Neuronal stem cell (in vitro differentiated cells): ENCODE data around the gene ITIH6.

Source experiments
- DNase-seq: peaks from one replicate; pipeline ENCODE4 v3.0.0-alpha.2; 2013; ENCODE audit warnings: low spot score
- H2AFZ ChIP-seq: one replicate; pipeline ENCODE4 v1.6.1; 2013; ENCODE audit warnings: mild to moderate bottlenecking, low read length, inconsistent platforms
- H2AK5ac ChIP-seq: 2 replicates; pipeline ENCODE4 v1.6.1; 2013; ENCODE audit warnings: low read depth, mild to moderate bottlenecking, inconsistent platforms, low read length, moderate library complexity, mixed read lengths
- H2BK120ac ChIP-seq: 2 replicates; pipeline ENCODE4 v1.6.1; 2013; ENCODE audit warnings: low read depth, mild to moderate bottlenecking, inconsistent platforms, low read length, moderate library complexity, mixed read lengths
- H2BK12ac ChIP-seq: one replicate; pipeline ENCODE4 v1.6.1; 2013; ENCODE audit warnings: low read length, inconsistent platforms
- H2BK15ac ChIP-seq: 2 replicates; pipeline ENCODE4 v1.6.1; 2013; ENCODE audit warnings: mild to moderate bottlenecking, low read length, inconsistent platforms, mixed read lengths
- H2BK5ac ChIP-seq: one replicate; pipeline ENCODE4 v1.6.1; 2013; ENCODE audit warnings: inconsistent platforms, mild to moderate bottlenecking, low read length, moderate library complexity
- H3K14ac ChIP-seq: one replicate; pipeline ENCODE4 v1.6.1; 2013; ENCODE audit warnings: low read length, inconsistent platforms
- H3K18ac ChIP-seq: 2 replicates; pipeline ENCODE4 v1.6.1; 2013; ENCODE audit warnings: low read length, inconsistent platforms
- H3K23ac ChIP-seq: 2 replicates; pipeline ENCODE4 v1.6.1; 2013; ENCODE audit warnings: low read depth, mild to moderate bottlenecking, mixed read lengths, low read length, inconsistent platforms; ENCODE audit not compliant: poor library complexity
- H3K27ac ChIP-seq: replicated peaks from 3 replicates; pipeline ENCODE4 v1.5.1; 2013; ENCODE audit warnings: low read length, inconsistent platforms
- H3K27me3 ChIP-seq, 3 experiments: 2 replicates each; pipeline ENCODE4 v1.6.1; 2013; ENCODE audit warnings: low read length in 3 of 3, mild to moderate bottlenecking in 2 of 3, inconsistent platforms in 1 of 3, low read depth in 1 of 3, mixed read lengths in 1 of 3, moderate library complexity in 1 of 3; ENCODE audit not compliant: control insufficient read depth in 3 of 3, insufficient read depth in 3 of 3
- H3K36me3 ChIP-seq, 2 donors: replicated peaks in 1 of 2; 2 replicates each; pipeline ENCODE4 v1.6.1; 2013; ENCODE audit warnings: low read length in 2 of 2; ENCODE audit not compliant: control insufficient read depth in 2 of 2, insufficient read depth in 2 of 2
- H3K4ac ChIP-seq: 2 replicates; pipeline ENCODE4 v1.6.1; 2013; ENCODE audit warnings: inconsistent platforms, mild to moderate bottlenecking, low read length, moderate library complexity
- H3K4me1 ChIP-seq, 2 donors: 1 replicate in 1 of 2; 2 replicates in 1 of 2; pipeline ENCODE4 v1.6.1; 2013; ENCODE audit warnings: low read length in 2 of 2, low read depth in 1 of 2; ENCODE audit not compliant: control insufficient read depth in 2 of 2, insufficient read depth in 1 of 2
- H3K4me2 ChIP-seq: one replicate; pipeline ENCODE4 v1.6.1; 2013; ENCODE audit warnings: mild to moderate bottlenecking, low read length, inconsistent platforms; ENCODE audit not compliant: insufficient read depth, poor library complexity, severe bottlenecking
- H3K4me3 ChIP-seq, 2 donors: 2 replicates each; pipeline ENCODE4 v1.5.1; 2013; ENCODE audit warnings: low read length in 2 of 2, mild to moderate bottlenecking in 2 of 2, inconsistent platforms in 1 of 2, moderate library complexity in 1 of 2
- H3K79me1 ChIP-seq: one replicate; pipeline ENCODE4 v1.6.1; 2013; ENCODE audit warnings: low read depth, mild to moderate bottlenecking, inconsistent platforms, low read length, moderate library complexity
- H3K9ac ChIP-seq: one replicate; pipeline ENCODE4 v1.6.1; 2013; ENCODE audit warnings: mild to moderate bottlenecking, low read depth, low read length, inconsistent platforms; ENCODE audit not compliant: poor library complexity
- H3K9me3 ChIP-seq, 2 donors: replicated peaks in 1 of 2; 2 replicates each; pipeline versions ENCODE3 to v1.6.1; 2013; ENCODE audit warnings: low read length in 2 of 2, mild to moderate bottlenecking in 2 of 2, inconsistent platforms in 1 of 2, low read depth in 1 of 2, mixed read lengths in 1 of 2, moderate library complexity in 1 of 2; ENCODE audit not compliant: control insufficient read depth in 2 of 2, insufficient read depth in 1 of 2
- H4K8ac ChIP-seq: one replicate; pipeline ENCODE4 v1.6.1; 2013; ENCODE audit warnings: low read depth, mild to moderate bottlenecking, inconsistent platforms, low read length, moderate library complexity
- H4K91ac ChIP-seq: one replicate; pipeline ENCODE4 v1.6.1; 2013; ENCODE audit warnings: low read length, low read depth, mild to moderate bottlenecking, inconsistent platforms; ENCODE audit not compliant: poor library complexity
- WGBS, 2 donors: extraction: QIAGEN DNeasy Blood & Tissue Kit; methylation state at CpG; one replicate each; pipeline ENCODE4 v1.1.7; 2013; ENCODE audit warnings: missing lambda C conversion rate in 2 of 2, mixed read lengths in 1 of 2; ENCODE audit not compliant: insufficient read length in 2 of 2, insufficient replicate concordance in 1 of 2; ENCODE audit errors: extremely low coverage in 2 of 2; 5-methylcytosine and 5-hydroxymethylcytosine counted together

ITIH6 gene

DNA sequence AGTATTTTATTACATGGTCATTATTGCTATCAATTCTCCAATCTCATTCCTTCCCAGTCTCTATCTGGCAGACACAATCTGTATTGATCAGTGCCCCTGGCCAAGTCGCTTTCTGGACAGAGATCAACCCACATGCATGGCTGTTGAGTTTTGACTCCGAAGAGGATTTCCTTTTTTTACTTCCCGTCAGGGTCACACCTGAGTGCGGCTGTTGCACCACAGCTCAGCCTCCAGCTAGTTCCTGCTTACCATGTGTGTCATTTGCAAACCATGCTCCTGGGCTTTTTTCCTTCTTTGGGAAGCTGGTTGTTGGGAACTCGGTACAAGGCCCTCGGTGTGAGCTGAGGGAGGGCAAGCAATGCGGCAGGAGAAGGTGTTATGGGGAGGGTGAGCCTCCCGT lies 21.1 kb upstream of the ITIH6 start:
- no CpG with 5 or more reads among the region's 8 CpGs for WGBS, 2 donors
- Histone ChIP-seq H2BK12ac (no peak overlapping the region), H3K9me3 (no peaks in the 10 kb centered on the region), H3K36me3 (peaks cover 12 to 24% of the 10 kb centered on the region in 2 donors), H3K27ac (no peak overlapping the region), H3K4ac (no peak overlapping the region), H4K91ac (no peak overlapping the region), H3K14ac (no peak overlapping the region), H3K4me2 (no peak overlapping the region), H3K79me1 (no peaks in the 10 kb centered on the region), H3K27me3 (no peaks in the 10 kb centered on the region), H2AFZ (no peak overlapping the region), H2BK5ac (no peak overlapping the region), H2BK120ac (no peak overlapping the region), H3K4me3 (no peak overlapping the region), H4K8ac (no peak overlapping the region), H3K4me1 (peaks cover 0 to 2% of the 10 kb centered on the region in 2 donors), H3K23ac (no peak overlapping the region), H3K9ac (no peak overlapping the region), H3K18ac (no peak overlapping the region), H2AK5ac (no peak overlapping the region), H2BK15ac (no peak overlapping the region)
- DNase-seq = no peak

DNA sequence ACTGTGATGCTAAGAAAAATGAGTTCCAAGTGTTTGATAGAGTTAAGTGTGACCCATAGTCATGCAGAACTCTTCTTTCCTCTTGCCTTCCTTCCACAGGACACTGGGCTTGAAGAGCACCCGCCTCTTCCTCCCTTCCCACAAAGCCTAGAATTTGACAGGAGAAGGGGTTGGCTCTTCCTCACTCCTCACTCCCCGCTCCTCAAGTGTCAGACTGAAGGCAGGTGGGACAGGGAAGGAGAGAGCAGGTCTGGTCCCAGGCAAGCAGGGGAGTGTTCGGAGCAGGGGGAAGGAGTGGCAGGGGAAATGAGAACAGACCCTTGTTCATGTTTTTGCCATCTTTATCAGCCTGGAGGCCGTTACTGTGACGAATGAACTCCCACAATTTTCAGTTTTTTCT lies 20.2 kb upstream of the ITIH6 start:
- Histone ChIP-seq H3K79me1 (no peaks in the 10 kb centered on the region), H4K91ac (no peak overlapping the region), H2AFZ (no peak overlapping the region), H3K27ac (no peak overlapping the region), H4K8ac (no peak overlapping the region), H3K4me2 (no peak overlapping the region), H3K9ac (no peak overlapping the region), H2BK15ac (no peak overlapping the region), H2AK5ac (no peak overlapping the region), H3K9me3 (no peaks in the 10 kb centered on the region), H3K36me3 (peaks cover 19 to 34% of the 10 kb centered on the region in 2 donors), H2BK5ac (no peak overlapping the region), H3K23ac (no peak overlapping the region), H3K27me3 (no peaks in the 10 kb centered on the region), H3K18ac (no peak overlapping the region), H3K14ac (no peak overlapping the region), H3K4me1 (no peaks in the 10 kb centered on the region), H3K4ac (no peak overlapping the region), H2BK120ac (no peak overlapping the region), H3K4me3 (no peak overlapping the region), H2BK12ac (no peak overlapping the region)
- WGBS, 2 donors = no CpG with 5 or more reads among the region's 5 CpGs
- no peak for DNase-seq

GRCh38 chrX:54817220-54817820 lies 19.3 kb upstream of the ITIH6 start:
- H3K23ac ChIP-seq = no peak overlapping the region
- no peak overlapping the region for H4K91ac ChIP-seq
- H3K4me3 ChIP-seq = no peak overlapping the region
- H2AK5ac ChIP-seq = no peak overlapping the region
- H3K18ac ChIP-seq = no peak overlapping the region
- no peak overlapping the region for H2BK5ac ChIP-seq
- H2BK120ac ChIP-seq = no peak overlapping the region
- no peaks in the 10 kb centered on the region for H3K9me3 ChIP-seq
- H3K36me3 ChIP-seq = peaks cover 25 to 43% of the 10 kb centered on the region in 2 donors
- no peaks in the 10 kb centered on the region for H3K4me1 ChIP-seq
- no peak for DNase-seq
- no peaks in the 10 kb centered on the region for H3K27me3 ChIP-seq
- H2AFZ ChIP-seq = no peak overlapping the region
- no peak overlapping the region for H2BK12ac ChIP-seq
- no peak overlapping the region for H3K9ac ChIP-seq
- no peak overlapping the region for H3K4me2 ChIP-seq
- no CpG with 5 or more reads among the region's 7 CpGs for WGBS, 2 donors
- H3K4ac ChIP-seq = no peak overlapping the region
- H4K8ac ChIP-seq = no peak overlapping the region
- H3K79me1 ChIP-seq = no peaks in the 10 kb centered on the region
- H3K27ac ChIP-seq = no peak overlapping the region
- no peak overlapping the region for H2BK15ac ChIP-seq
- no peak overlapping the region for H3K14ac ChIP-seq

DNA sequence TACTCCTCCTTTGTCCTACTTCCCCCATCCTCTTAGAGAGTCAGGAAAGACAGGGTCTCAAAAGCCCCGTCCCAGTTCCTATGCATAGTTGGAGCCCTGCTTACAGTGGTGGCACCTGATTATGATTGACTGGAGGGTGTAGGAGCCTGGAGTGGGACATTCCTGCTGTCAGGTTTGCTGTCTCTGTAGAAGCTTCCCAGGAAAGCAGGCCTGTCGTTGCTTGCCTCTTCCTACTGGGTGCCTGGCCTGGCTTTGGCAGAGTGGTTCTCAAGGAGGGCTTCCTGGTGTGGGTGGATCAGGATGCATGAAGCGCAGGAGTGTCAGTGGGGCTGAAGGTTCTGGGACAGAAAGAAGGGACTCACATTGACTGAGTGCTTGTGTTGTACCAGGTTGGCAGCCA lies 14.3 kb upstream of the ITIH6 start:
- Histone ChIP-seq H3K9me3 (no peaks in the 10 kb centered on the region), H3K4me1 (peaks cover 0 to 2% of the 10 kb centered on the region in 2 donors), H3K79me1 (peaks cover 3% of the 10 kb centered on the region), H3K23ac (no peak overlapping the region), H3K9ac (no peak overlapping the region), H3K18ac (no peak overlapping the region), H3K4ac (no peak overlapping the region), H3K14ac (no peak overlapping the region), H3K27ac (no peak overlapping the region), H3K36me3 (peaks cover 50 to 76% of the 10 kb centered on the region in 2 donors), H2BK15ac (no peak overlapping the region), H3K4me3 (no peak overlapping the region), H2AFZ (no peak overlapping the region), H3K4me2 (no peak overlapping the region), H3K27me3 (no peaks in the 10 kb centered on the region), H4K91ac (no peak overlapping the region), H2BK5ac (no peak overlapping the region), H2AK5ac (no peak overlapping the region), H2BK120ac (no peak overlapping the region), H4K8ac (no peak overlapping the region), H2BK12ac (no peak overlapping the region)
- no CpG with 5 or more reads among the region's 3 CpGs for WGBS, 2 donors
- DNase-seq = no peak
